ENCODE measurements around the gene EID1.

Gene EID1

DNA sequence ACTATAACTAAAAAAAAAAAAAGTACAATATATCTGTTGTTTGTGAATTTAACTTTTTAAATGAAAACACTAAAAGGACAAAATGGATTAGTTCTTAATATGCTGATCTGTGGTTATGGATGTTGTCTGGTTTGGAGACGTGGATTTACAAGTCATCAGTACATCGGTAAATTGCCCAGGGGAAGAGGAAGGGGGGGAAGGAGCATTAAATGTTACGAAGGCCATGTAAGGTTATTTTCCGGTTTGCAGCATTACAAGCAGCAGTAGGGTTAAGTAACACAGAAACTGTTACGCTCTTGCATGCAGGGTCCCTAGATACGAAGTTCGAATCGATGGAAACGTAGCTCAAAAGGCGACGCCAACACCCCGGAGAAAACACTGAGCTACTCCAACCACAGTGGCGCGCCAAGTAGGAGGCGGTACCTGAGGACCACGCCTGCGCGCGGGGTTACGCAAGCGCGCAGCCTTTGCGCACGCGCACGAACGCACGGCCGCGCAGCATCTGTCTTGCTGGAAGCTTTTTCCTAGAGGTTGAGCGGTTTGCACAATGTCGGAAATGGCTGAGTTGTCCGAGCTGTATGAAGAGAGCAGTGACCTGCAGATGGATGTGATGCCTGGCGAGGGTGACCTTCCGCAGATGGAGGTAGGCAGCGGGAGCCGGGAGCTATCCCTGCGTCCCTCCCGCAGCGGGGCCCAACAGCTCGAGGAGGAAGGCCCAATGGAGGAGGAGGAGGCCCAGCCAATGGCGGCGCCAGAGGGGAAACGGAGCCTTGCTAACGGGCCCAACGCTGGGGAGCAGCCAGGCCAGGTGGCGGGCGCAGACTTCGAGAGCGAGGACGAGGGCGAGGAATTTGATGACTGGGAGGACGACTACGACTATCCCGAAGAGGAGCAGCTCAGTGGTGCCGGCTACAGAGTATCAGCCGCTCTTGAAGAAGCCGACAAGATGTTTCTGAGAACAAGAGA lies at the start of gene EID1:
TSS of gene EID1 (plus strand) at position 505 of the 966 bp plus-strand sequence. CDS start at position 548, 43 bp downstream.
- DNase-seq (ENCODE audit: low spot score): peak; percentile 90
- in situ Hi-C loops (cut with MboI; ENCODE audit: low sequenced_read_pairs, unreplicated experiment): no loop called here
- TF ChIP-seq, protein P1, sequence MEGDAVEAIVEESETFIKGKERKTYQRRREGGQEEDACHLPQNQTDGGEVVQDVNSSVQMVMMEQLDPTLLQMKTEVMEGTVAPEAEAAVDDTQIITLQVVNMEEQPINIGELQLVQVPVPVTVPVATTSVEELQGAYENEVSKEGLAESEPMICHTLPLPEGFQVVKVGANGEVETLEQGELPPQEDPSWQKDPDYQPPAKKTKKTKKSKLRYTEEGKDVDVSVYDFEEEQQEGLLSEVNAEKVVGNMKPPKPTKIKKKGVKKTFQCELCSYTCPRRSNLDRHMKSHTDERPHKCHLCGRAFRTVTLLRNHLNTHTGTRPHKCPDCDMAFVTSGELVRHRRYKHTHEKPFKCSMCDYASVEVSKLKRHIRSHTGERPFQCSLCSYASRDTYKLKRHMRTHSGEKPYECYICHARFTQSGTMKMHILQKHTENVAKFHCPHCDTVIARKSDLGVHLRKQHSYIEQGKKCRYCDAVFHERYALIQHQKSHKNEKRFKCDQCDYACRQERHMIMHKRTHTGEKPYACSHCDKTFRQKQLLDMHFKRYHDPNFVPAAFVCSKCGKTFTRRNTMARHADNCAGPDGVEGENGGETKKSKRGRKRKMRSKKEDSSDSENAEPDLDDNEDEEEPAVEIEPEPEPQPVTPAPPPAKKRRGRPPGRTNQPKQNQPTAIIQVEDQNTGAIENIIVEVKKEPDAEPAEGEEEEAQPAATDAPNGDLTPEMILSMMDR (IDR thresholded peaks at IDR 0.05; ENCODE audit: borderline replicate concordance, control extremely low read depth, extremely low read depth, insufficient read depth, missing control alignments): no peak

DNA sequence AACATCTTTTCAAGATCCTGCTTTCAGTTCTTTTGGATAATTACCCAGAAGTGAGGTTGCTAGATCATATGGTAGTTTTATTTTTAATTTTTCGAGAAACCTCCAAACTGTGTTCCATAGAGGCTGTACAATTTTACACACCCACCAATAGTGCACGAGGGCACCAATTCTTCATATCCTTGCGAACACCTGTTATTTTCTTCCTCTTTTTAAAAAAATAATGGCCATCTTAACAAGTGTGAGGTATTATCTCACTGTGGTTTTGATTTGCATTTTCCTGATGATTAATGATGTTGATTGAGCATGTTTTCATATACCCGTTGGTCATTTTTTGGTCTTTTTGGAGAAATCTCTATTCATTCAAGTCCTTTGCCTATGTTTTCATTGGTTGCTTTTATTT lies 49.5 kb upstream of the EID1 start:
- in situ Hi-C loops (cut with MboI; ENCODE audit: low sequenced_read_pairs, unreplicated experiment): no loop called here
- DNase-seq (ENCODE audit: low spot score): no peak
- TF ChIP-seq, protein P1 (IDR thresholded peaks at IDR 0.05; ENCODE audit: borderline replicate concordance, control extremely low read depth, extremely low read depth, insufficient read depth, missing control alignments): no peak

DNA sequence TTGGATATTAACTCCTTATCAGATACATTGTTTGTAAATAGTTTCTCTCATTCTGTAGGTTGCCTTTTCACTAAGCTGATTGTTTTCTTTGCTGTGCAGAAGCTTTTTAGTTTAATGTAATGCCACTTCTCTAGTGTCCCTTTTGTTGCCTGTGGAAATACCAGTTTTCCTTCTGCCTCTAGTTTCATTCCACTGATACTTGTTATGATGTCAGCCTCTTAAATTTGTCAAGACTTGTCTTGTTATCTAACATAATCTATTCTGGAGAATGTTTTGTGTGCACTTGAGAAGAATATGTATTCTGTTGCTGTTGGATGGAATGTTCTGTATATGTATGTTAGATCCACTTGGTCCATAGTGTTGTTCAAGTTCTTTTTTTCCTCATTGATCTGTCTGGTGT lies 49.0 kb upstream of the EID1 start:
- in situ Hi-C loops (cut with MboI; ENCODE audit: low sequenced_read_pairs, unreplicated experiment): no loop called here
- TF ChIP-seq, protein P1 (IDR thresholded peaks at IDR 0.05; ENCODE audit: borderline replicate concordance, control extremely low read depth, extremely low read depth, insufficient read depth, missing control alignments): no peak
- no peak for DNase-seq (ENCODE audit: low spot score)

DNA sequence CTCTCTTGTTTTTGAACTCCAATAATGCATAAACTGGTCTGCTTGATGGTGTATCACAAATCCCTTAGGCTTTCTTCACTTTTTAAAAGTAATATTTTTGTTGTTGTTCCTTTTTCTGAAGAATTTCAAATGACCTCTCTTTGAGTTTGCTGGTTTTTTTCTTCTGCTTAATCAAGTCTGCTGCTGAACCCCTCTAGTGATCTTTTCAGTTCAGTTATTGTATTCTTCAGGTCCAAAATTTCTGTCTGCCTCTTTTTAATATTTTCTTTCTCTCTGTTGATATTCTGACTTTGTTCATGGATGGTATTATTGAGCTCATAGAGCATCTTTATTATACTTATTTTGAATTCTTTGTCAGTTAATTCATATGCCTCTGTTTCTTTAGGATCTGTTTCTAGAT lies 45.3 kb upstream of the EID1 start:
- in situ Hi-C loops (cut with MboI; ENCODE audit: low sequenced_read_pairs, unreplicated experiment): no loop called here
- TF ChIP-seq, protein P1 (IDR thresholded peaks at IDR 0.05; ENCODE audit: borderline replicate concordance, control extremely low read depth, extremely low read depth, insufficient read depth, missing control alignments): no peak
- DNase-seq (ENCODE audit: low spot score): no peak

GRCh38 chr15:48833526-48834239 lies 44.3 kb upstream of the EID1 start:
- no peak for DNase-seq (ENCODE audit: low spot score)
- TF ChIP-seq, protein P1 (IDR thresholded peaks at IDR 0.05; ENCODE audit: borderline replicate concordance, control extremely low read depth, extremely low read depth, insufficient read depth, missing control alignments): no peak
- in situ Hi-C loops (cut with MboI; ENCODE audit: low sequenced_read_pairs, unreplicated experiment): no loop called here

GRCh38 chr15:48834756-48835155 lies 43.2 kb upstream of the EID1 start:
- TF ChIP-seq, protein P1 (IDR thresholded peaks at IDR 0.05; ENCODE audit: borderline replicate concordance, control extremely low read depth, extremely low read depth, insufficient read depth, missing control alignments): no peak
- in situ Hi-C loops (cut with MboI; ENCODE audit: low sequenced_read_pairs, unreplicated experiment): no loop called here
- no peak for DNase-seq (ENCODE audit: low spot score)
